Measurements from ENCODE around the gene GALNT2. TPM values are rescaled to one million over a fixed set of nuclear protein-coding genes. Genes with fewer than 3 reads are reported as not detected.

The GALNT2 gene
- polyA plus RNA-seq, 3 donors, result 19.6 to 25.6 (median 23.4) TPM

DNA sequence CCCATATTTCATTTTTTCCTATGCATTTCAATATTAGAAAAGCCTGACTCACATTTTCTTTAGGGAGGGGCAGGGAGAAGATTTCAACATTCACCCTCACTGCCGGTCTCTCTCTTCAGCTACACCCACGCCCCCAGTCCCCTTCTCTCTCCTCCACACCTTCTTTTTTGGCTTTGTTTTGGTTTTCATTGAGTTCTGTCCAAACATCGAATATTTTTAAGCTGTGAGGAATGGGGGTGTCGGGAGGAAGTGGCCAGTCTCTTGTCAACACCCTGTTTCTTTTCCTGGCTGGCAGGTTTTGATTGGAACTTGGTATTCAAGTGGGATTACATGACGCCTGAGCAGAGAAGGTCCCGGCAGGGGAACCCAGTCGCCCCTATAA is 181.8 kb downstream of the GALNT2 start:
- H3K36me3 ChIP-seq (replicated peaks in 1 of 2; ENCODE audit: control insufficient read depth in 1 of 2, insufficient read depth in 2 of 2, low read length in 2 of 2), result peaks cover 61 to 100% of the 10 kb centered on the region in 2 donors

DNA sequence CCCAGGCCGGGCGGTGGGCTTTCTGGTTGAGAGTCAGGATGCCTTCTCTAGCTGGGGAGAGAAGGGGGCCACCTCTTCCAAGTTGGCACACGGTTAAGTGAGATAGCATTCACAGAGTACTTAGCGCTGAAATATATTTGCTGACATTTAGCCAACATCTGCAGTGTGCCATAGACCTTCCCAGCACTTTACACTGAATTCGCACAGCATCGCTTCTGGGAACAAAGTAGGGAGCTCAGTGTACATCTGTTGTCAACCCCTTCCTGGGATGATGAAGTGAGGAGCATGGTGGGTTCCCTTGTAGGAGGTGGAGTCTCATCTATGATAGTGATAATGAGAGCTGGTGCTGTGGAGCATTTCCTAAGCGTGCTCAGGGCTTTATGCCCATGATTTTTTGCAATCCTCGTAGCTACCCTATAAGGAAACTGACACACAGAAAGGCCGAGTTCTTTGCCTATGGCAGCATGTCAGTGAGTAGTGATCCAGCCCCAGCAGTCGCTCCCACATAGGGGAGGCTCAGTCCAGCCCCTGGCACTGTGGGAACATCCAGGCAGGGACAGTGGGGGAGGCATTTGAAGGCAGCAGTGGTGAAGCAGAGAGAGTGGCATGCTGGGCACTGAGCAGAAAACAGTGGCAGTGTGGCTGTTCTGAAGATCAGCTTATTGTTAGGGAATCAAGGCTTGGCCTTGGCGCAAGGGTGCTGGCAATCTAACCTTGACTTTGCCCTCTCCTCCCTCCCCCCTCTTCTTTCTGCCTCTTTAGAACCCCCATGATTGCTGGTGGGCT is 182.8 kb downstream of the GALNT2 start:
- Mint-ChIP-seq H3K4me1 (no peaks in the 10 kb centered on the region), H3K36me3 (peaks cover 85 to 95% of the 10 kb centered on the region in 2 donors), H3K27me3 (ENCODE audit: low read depth in 3 of 3) (peaks cover 0 to 1% (median 0%) of the 10 kb centered on the region in 3 donors), H3K9me3 (peaks cover 0 to 1% (median 0%) of the 10 kb centered on the region in 7 donors), H3K4me3 (no peak overlapping the region), H3K27ac (peak overlapping the region in 2 of 7 donors; percentile 36 to 55)
- Histone ChIP-seq H3K4me3 (replicated peaks in 1 of 3; ENCODE audit: low read depth in 2 of 3, low read length in 3 of 3) (no peak overlapping the region), H3K27me3 (ENCODE audit: control insufficient read depth in 2 of 2, insufficient read depth in 2 of 2, low read length in 2 of 2) (no peaks in the 10 kb centered on the region), H3K4me1 (ENCODE audit: control insufficient read depth in 1 of 2, insufficient read depth in 2 of 2, low read length in 2 of 2) (no peaks in the 10 kb centered on the region), H3K9ac (ENCODE audit: insufficient read depth, low read length, poor library complexity, severe bottlenecking) (no peak overlapping the region), H3K9me3 (replicated peaks in 1 of 2; ENCODE audit: control insufficient read depth in 1 of 2, insufficient read depth in 1 of 2, low read length in 2 of 2) (no peaks in the 10 kb centered on the region), H3K79me2 (ENCODE audit: insufficient read depth, low read length) (no peaks in the 10 kb centered on the region), H2AFZ (ENCODE audit: insufficient read depth, low read depth, low read length, poor library complexity, severe bottlenecking) (no peak overlapping the region), H4K20me1 (ENCODE audit: insufficient read depth, low read length) (no peaks in the 10 kb centered on the region), H3K36me3 (replicated peaks in 1 of 2; ENCODE audit: control insufficient read depth in 1 of 2, insufficient read depth in 2 of 2, low read length in 2 of 2) (peaks cover 68 to 100% of the 10 kb centered on the region in 2 donors), H3K4me2 (replicated peaks; ENCODE audit: extremely low read depth, low read length, poor library complexity, severe bottlenecking) (no peak overlapping the region), H3K27ac (ENCODE audit: low read depth in 1 of 2, low read length in 2 of 2) (no peak overlapping the region)
- intact Hi-C loops (cut with micrococcal nuclease), result no loop called here
- 98% methylated on average over 6 of the region's 11 CpGs for WGBS (ENCODE audit: insufficient coverage)
- no peak for DNase-seq
- TF ChIP-seq, protein P1, sequence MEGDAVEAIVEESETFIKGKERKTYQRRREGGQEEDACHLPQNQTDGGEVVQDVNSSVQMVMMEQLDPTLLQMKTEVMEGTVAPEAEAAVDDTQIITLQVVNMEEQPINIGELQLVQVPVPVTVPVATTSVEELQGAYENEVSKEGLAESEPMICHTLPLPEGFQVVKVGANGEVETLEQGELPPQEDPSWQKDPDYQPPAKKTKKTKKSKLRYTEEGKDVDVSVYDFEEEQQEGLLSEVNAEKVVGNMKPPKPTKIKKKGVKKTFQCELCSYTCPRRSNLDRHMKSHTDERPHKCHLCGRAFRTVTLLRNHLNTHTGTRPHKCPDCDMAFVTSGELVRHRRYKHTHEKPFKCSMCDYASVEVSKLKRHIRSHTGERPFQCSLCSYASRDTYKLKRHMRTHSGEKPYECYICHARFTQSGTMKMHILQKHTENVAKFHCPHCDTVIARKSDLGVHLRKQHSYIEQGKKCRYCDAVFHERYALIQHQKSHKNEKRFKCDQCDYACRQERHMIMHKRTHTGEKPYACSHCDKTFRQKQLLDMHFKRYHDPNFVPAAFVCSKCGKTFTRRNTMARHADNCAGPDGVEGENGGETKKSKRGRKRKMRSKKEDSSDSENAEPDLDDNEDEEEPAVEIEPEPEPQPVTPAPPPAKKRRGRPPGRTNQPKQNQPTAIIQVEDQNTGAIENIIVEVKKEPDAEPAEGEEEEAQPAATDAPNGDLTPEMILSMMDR (IDR thresholded peaks at IDR 0.05), result no peak

More for the DNA sequence above, 181.8 kb downstream of the GALNT2 start:
- Mint-ChIP-seq H3K27ac (peak overlapping the region in 3 of 7 donors; percentile 21 to 69 (median 28)), H3K4me1 (no peaks in the 10 kb centered on the region), H3K4me3 (no peak overlapping the region), H3K9me3 (peaks cover 0 to 1% (median 0%) of the 10 kb centered on the region in 7 donors), H3K36me3 (peaks cover 85 to 96% of the 10 kb centered on the region in 2 donors), H3K27me3 (ENCODE audit: low read depth in 3 of 3) (peaks cover 0 to 1% (median 0%) of the 10 kb centered on the region in 3 donors)
- H3K79me2 ChIP-seq (ENCODE audit: insufficient read depth, low read length), result no peaks in the 10 kb centered on the region
- TF ChIP-seq, protein P1 (IDR thresholded peaks at IDR 0.05), result no peak
- no peak for DNase-seq
- no peak overlapping the region for H2AFZ ChIP-seq (ENCODE audit: insufficient read depth, low read depth, low read length, poor library complexity, severe bottlenecking)
- WGBS (ENCODE audit: insufficient coverage), result 80% methylated on average over 6 of the region's 7 CpGs
- no peak overlapping the region for H3K4me3 ChIP-seq (replicated peaks in 1 of 3; ENCODE audit: low read depth in 2 of 3, low read length in 3 of 3)
- H3K27ac ChIP-seq (ENCODE audit: low read depth in 1 of 2, low read length in 2 of 2), result peak overlapping the region in 1 of 2 donors; percentile 8
- H3K4me2 ChIP-seq (replicated peaks; ENCODE audit: extremely low read depth, low read length, poor library complexity, severe bottlenecking), result no peak overlapping the region
- no peak overlapping the region for H3K9ac ChIP-seq (ENCODE audit: insufficient read depth, low read length, poor library complexity, severe bottlenecking)
- no peaks in the 10 kb centered on the region for H4K20me1 ChIP-seq (ENCODE audit: insufficient read depth, low read length)
- H3K4me1 ChIP-seq (ENCODE audit: control insufficient read depth in 1 of 2, insufficient read depth in 2 of 2, low read length in 2 of 2), result no peaks in the 10 kb centered on the region
- H3K27me3 ChIP-seq (ENCODE audit: control insufficient read depth in 2 of 2, insufficient read depth in 2 of 2, low read length in 2 of 2), result no peaks in the 10 kb centered on the region
- no peaks in the 10 kb centered on the region for H3K9me3 ChIP-seq (replicated peaks in 1 of 2; ENCODE audit: control insufficient read depth in 1 of 2, insufficient read depth in 1 of 2, low read length in 2 of 2)
- intact Hi-C loops (cut with micrococcal nuclease), result no loop called here

All from CD14-positive monocyte (primary cell).